GM12864 (cell line): ENCODE data around the gene GAK.

Source experiments
- DNase-seq: peaks from one replicate; pipeline ENCODE4 v3.0.0-alpha.2; 2011; ENCODE audit warnings: low read depth
- H3K4me3 ChIP-seq: 2 replicates; pipeline ENCODE4 v1.5.1; 2011; ENCODE audit warnings: mild to moderate bottlenecking, low read depth, low read length, control low read depth
- TF ChIP-seq, protein P1 (sequence below): IDR thresholded peaks from 2 replicates; pipeline ENCODE4 v1.5.1; 2011; ENCODE audit warnings: low read depth, mild to moderate bottlenecking, moderate library complexity, low read length, control low read depth, inconsistent platforms; ENCODE audit errors: missing control alignments

The GAK gene

DNA sequence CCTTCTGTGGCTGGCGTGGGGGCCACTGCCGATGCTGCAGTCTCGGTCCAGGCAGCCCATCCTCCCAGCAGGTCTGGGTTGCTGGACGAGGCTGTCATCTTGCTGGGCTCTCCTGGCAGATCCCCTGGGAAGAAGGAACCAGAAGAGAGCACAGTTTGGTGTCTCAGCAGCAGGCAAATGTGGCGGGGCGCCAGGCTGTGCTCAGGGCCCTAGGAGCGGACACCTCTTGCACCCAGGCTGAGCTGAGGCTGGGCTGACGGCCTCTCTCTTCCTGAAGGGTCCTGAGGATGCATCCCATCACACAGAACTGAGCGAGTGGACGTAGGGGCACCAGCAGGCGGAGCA is 67.0 kb downstream of the GAK start:
- DNase-seq, result no peak
- TF ChIP-seq, protein P1, sequence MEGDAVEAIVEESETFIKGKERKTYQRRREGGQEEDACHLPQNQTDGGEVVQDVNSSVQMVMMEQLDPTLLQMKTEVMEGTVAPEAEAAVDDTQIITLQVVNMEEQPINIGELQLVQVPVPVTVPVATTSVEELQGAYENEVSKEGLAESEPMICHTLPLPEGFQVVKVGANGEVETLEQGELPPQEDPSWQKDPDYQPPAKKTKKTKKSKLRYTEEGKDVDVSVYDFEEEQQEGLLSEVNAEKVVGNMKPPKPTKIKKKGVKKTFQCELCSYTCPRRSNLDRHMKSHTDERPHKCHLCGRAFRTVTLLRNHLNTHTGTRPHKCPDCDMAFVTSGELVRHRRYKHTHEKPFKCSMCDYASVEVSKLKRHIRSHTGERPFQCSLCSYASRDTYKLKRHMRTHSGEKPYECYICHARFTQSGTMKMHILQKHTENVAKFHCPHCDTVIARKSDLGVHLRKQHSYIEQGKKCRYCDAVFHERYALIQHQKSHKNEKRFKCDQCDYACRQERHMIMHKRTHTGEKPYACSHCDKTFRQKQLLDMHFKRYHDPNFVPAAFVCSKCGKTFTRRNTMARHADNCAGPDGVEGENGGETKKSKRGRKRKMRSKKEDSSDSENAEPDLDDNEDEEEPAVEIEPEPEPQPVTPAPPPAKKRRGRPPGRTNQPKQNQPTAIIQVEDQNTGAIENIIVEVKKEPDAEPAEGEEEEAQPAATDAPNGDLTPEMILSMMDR, result no peak
- H3K4me3 ChIP-seq, result no peak overlapping the region

GRCh38 chr4:864456-865120 is 67.5 kb downstream of the GAK start:
- no peak for DNase-seq
- TF ChIP-seq, protein P1, result no peak

DNA sequence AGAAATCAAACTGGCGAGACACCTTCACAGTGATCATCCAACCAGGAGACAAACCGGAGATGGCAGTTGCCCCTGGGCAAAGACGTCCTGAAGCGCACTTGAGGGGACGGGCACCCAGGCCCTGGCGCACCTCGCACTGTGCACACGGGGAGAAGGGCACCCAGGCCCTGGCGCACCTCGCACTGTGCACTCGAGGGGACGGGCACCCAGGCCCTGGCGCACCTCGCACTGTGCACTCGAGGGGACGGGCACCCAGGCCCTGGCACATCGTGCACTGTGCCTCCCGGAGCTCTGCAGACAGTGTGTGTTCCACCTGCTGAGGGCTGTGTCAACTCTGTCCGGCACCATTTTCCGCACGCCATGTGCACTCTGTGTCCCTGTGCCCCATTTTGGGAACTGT is 71.6 kb downstream of the GAK start:
- DNase-seq, result no peak
- TF ChIP-seq, protein P1, result no peak
- no peak overlapping the region for H3K4me3 ChIP-seq

More at GRCh38 chr4:864456-865120, 67.5 kb downstream of the GAK start:
- no peak overlapping the region for H3K4me3 ChIP-seq

- DNase-seq, result no peak
- no peak overlapping the region for H3K4me3 ChIP-seq
- TF ChIP-seq, protein P1, result no peak
Measured at GRCh38 chr4:859496-859895, 72.6 kb downstream of the GAK start.

- no peak for DNase-seq
- H3K4me3 ChIP-seq, result no peak overlapping the region
- TF ChIP-seq, protein P1, result no peak
Measured at GRCh38 chr4:858831-859451, 73.2 kb downstream of the GAK start.

DNA sequence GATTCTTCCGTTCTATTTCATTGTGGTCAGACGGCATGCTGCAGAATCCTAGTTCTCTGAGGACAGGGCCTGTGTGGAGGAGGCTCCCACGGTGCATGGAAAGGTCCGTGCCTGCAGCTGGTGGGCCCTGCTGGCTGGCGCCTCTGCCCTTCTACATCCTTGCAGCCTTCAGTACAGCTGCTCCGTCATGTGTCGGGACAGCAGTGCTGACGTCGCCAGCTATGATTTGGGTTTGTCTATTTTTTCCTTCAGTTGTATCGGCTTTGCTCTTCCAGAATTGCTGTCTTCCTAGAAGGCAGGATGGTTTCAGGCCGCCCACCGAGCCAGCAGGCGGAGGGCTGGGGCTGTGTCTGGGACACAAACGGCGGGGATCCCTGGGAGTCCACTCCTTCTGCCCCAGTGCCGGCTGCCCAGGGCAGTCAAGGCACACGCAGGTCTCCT is 74.1 kb downstream of the GAK start:
- H3K4me3 ChIP-seq, result no peak overlapping the region
- no peak for DNase-seq
- TF ChIP-seq, protein P1, result no peak

GRCh38 chr4:857461-857860 is 74.7 kb downstream of the GAK start:
- DNase-seq, result no peak
- TF ChIP-seq, protein P1, result no peak
- H3K4me3 ChIP-seq, result no peak overlapping the region
